Measurements from ENCODE around the gene DAAM2. TPM values are rescaled to one million over a fixed set of nuclear protein-coding genes. Genes with fewer than 3 reads are reported as not detected.

DAAM2 gene
- total RNA-seq (2021; fragmentation: NEBNext Ultra II Directional; extraction: Animal tissue kit (Norgen Biotek cat#: 25700)) = 2.9 TPM in 2 replicates
- 1.5 and 1.8 TPM in 2 replicates for polyA plus RNA-seq (2011; rRNA removed)
- polyA plus RNA-seq (2011; cell fraction: cytosol; rRNA removed) = 1.7 TPM
- 4.1 TPM for polyA plus RNA-seq (2011; cell fraction: nucleus; rRNA removed)
- 1.9 to 3.0 TPM (median 2.1 TPM) in 4 replicates for polyA plus RNA-seq (2012, experiment 1 of 2)
- 1.1 TPM for polyA plus RNA-seq (2012, experiment 2 of 2)
- 2.1 TPM for polyA plus RNA-seq (2013, experiment 1 of 2)
- polyA plus RNA-seq (2013, experiment 2 of 2) = 1.7 TPM
- polyA minus RNA-seq (2011; rRNA and poly(A)+ RNA removed) = 3.6 and 3.9 TPM in 2 replicates
- 1.1 TPM for polyA minus RNA-seq (2011; cell fraction: cytosol; rRNA and poly(A)+ RNA removed)
- 2.8 TPM for polyA minus RNA-seq (2011; cell fraction: nucleus; rRNA and poly(A)+ RNA removed)
- long read RNA-seq, experiment 1, partial matches to known transcripts = 0 of 2 reads
- long read RNA-seq, experiment 1, other reads (novel, unspliced or antisense) = 2 of 2 reads
- long read RNA-seq, experiment 2 = 0 reads

- Histone ChIP-seq H3K23me2 (ENCODE audit: low read depth, low read length) (peaks cover 4% of the 10 kb centered on the region), H3K27ac (ENCODE audit: low read depth, low read length) (no peak within 1 kb of the TSS), H3K36me3 (ENCODE audit: control insufficient read depth in 2 of 4, insufficient read depth in 4 of 4, low read length in 3 of 4) (no peaks in the 10 kb centered on the region), H3K79me1 (ENCODE audit: low read depth, low read length) (no peaks in the 10 kb centered on the region), H3K9me3 (ENCODE audit: insufficient read depth in 2 of 2, low read depth in 1 of 2, low read length in 1 of 2) (no peaks in the 10 kb centered on the region), H2AFZ (ENCODE audit: low read length) (peak within 1 kb of the TSS; percentile 89; the same call in 1 of the 2 replicates), H3K18ac (ENCODE audit: extremely low read depth, low read length) (peak within 1 kb of the TSS; percentile 51), H4K20me1 (replicated peaks in 1 of 2; ENCODE audit: control insufficient read depth in 1 of 2, insufficient read depth in 2 of 2, low read length in 2 of 2) (no peaks in the 10 kb centered on the region), H3K56ac (replicated peaks; ENCODE audit: insufficient read length, low read depth, low read length) (no peak within 1 kb of the TSS), H2BK20ac (ENCODE audit: low read length) (0 out of 2 replicates have a peak within 1 kb of the TSS, but pooled peaks have one; percentile 43), H4K5ac (ENCODE audit: insufficient read length, low read depth, low read length) (no peak within 1 kb of the TSS), H3K9ac (replicated peaks in 1 of 4; ENCODE audit: extremely low read depth in 1 of 4, low read depth in 3 of 4, low read length in 3 of 4) (peak within 1 kb of the TSS in 1 of 4 experiments; percentile 13; a peak in 2 of 7 replicates), H3K4me3 (ENCODE audit: extremely low read depth in 1 of 4, insufficient read depth in 2 of 4, low read depth in 3 of 4, low read length in 4 of 4) (peak within 1 kb of the TSS; percentile 27 to 69 (median 59)), H3K4ac (replicated peaks; ENCODE audit: insufficient read length, low read depth, low read length) (no peak within 1 kb of the TSS), H3K4me1 (replicated peaks in 1 of 4; ENCODE audit: control insufficient read depth in 3 of 4, insufficient read depth in 4 of 4, low read length in 3 of 4) (peaks cover 0 to 9% (median 2%) of the 10 kb centered on the region in 4 experiments; a peak in 5 of 7 replicates), H3K27me3 (replicated peaks in 1 of 4; ENCODE audit: control insufficient read depth in 3 of 4, extremely low read depth in 1 of 4, insufficient read depth in 3 of 4, low read length in 3 of 4) (peaks cover 0 to 17% (median 15%) of the 10 kb centered on the region in 4 experiments; a peak in 6 of 7 replicates), H3K4me2 (ENCODE audit: insufficient read depth in 1 of 2, low read depth in 2 of 2, low read length in 2 of 2) (peak within 1 kb of the TSS; percentile 62 to 86), H2BK120ac (replicated peaks; ENCODE audit: low read depth, low read length) (no peak within 1 kb of the TSS), H4K91ac (replicated peaks; ENCODE audit: insufficient read length, low read length) (peak within 1 kb of the TSS; percentile 25), H4K8ac (ENCODE audit: extremely low read depth, insufficient read depth, low read length) (peak within 1 kb of the TSS; percentile 76; the same call in 1 of the 2 replicates), H3K23ac (ENCODE audit: insufficient read length) (no peak within 1 kb of the TSS), H2BK15ac (ENCODE audit: low read length) (no peak within 1 kb of the TSS; the same call in 1 of the 2 replicates), H2BK5ac (ENCODE audit: low read depth, low read length) (no peak within 1 kb of the TSS; the same call in 1 of the 2 replicates), H3K14ac (ENCODE audit: insufficient read length) (no peak within 1 kb of the TSS), H2BK12ac (ENCODE audit: low read depth, low read length) (peak within 1 kb of the TSS; percentile 77; the same call in 1 of the 2 replicates), H2AK5ac (ENCODE audit: low read depth, low read length) (no peak within 1 kb of the TSS), H3K79me2 (ENCODE audit: control insufficient read depth in 1 of 2, insufficient read depth in 2 of 2, low read length in 2 of 2) (no peaks in the 10 kb centered on the region)
- ChIA-PET POLR2A (ENCODE audit: partially characterized antibody) (interaction anchor here (1.3 kb wide), 1 partner anchor 16 kb away, joined by 3 read pairs; no protein-coding TSS in a partner anchor), CTCF (ENCODE audit: partially characterized antibody) (interaction anchor here (0.6 to 4.0 kb wide), 15 partner anchors 8 to 1176 kb away, joined by 3 to 17 read pairs (median 4); no protein-coding TSS in a partner anchor)
- DNase-seq (ENCODE audit: low read depth in 1 of 2, low spot score in 2 of 2) (peak in 1 of 2 experiments; percentile 75), FAIRE-seq (no peak)
- WGBS, 2 experiments (ENCODE audit: extremely low coverage in 1 of 2, insufficient coverage in 1 of 2, insufficient read length in 1 of 2, insufficient replicate concordance in 2 of 2, low coverage in 1 of 2, low lambda C conversion rate in 2 of 2, missing lambda C conversion rate in 1 of 2) = 8% methylated on average over 42 of the region's 55 CpGs; no CpG with 5 or more reads in 1 of the 2 experiments
- TF ChIP-seq CBX8 (IDR thresholded peaks at IDR 0.05; ENCODE audit: borderline replicate concordance, low read depth, low read length) (no peak), BACH1 (IDR thresholded peaks at IDR 0.05; ENCODE audit: low read length) (no peak), EGR1 (IDR thresholded peaks at IDR 0.05; ENCODE audit: borderline replicate concordance, low read depth, low read length) (no peak), KDM4A (IDR thresholded peaks at IDR 0.05; ENCODE audit: low read depth, low read length, severe bottlenecking) (peak; percentile 65), SIX5 (IDR thresholded peaks at IDR 0.05; ENCODE audit: low read depth, low read length) (no peak), CHD1 (IDR thresholded peaks at IDR 0.05; ENCODE audit: low read depth, low read length) (no peak), CTCF (IDR thresholded peaks at IDR 0.05; ENCODE audit: control extremely low read depth in 1 of 3, insufficient read depth in 1 of 3, low read depth in 1 of 3, low read length in 3 of 3) (peak; percentile 10 to 37 (median 17); a peak in 3 of 4 replicates)
Observed at GRCh38 chr6:39791850-39792539, at the start of gene DAAM2. DAAM2 (plus strand) TSS chr6:39792376; CDS start chr6:39856303, 63,927 bp downstream.
